VCaP (cell line): ENCODE data around the gene CFAP65.

ENCODE experiments used
- H3K27ac ChIP-seq: fragments of 450-650 bp; 2 replicates; pipeline ENCODE4 v1.5.1; 2017
- TF ChIP-seq, protein P1 (sequence below): fragments of 450-650 bp; conservative IDR thresholded peaks from 2 replicates; pipeline ENCODE4 v1.5.1; 2017; ENCODE audit warnings: mild to moderate bottlenecking, moderate library complexity

The CFAP65 gene

DNA sequence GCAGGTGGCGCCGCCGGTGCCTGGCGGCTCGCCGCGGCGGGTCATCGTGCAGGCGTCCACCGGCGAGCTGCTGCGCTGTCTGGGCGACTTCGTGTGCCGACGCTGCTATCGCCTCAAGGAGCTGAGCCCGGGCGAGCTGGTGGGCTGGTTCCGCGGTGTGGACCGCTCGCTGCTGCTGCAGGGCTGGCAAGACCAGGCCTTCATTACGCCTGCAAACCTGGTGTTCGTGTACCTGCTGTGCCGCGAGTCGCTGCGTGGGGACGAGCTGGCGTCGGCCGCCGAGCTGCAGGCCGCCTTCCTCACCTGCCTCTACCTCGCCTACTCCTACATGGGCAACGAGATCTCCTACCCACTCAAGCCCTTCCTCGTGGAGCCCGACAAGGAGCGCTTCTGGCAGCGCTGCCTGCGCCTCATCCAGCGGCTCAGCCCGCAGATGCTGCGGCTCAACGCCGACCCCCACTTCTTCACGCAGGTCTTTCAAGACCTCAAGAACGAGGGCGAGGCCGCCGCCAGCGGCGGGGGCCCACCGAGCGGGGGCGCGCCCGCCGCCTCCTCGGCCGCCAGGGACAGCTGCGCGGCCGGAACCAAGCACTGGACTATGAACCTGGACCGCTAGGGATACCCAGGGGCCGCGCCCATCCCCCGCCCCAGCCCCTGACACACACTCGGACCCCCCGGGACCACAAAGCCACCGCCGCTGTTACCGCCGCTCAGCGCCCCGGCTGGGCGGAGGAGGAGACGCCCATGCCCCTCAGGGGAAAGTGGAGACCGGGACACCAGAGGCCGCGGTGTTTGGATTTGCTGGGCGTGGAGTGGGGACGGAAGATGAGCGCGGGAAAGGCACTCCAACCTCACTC is 80.8 kb downstream of the CFAP65 start:
- TF ChIP-seq, protein P1, sequence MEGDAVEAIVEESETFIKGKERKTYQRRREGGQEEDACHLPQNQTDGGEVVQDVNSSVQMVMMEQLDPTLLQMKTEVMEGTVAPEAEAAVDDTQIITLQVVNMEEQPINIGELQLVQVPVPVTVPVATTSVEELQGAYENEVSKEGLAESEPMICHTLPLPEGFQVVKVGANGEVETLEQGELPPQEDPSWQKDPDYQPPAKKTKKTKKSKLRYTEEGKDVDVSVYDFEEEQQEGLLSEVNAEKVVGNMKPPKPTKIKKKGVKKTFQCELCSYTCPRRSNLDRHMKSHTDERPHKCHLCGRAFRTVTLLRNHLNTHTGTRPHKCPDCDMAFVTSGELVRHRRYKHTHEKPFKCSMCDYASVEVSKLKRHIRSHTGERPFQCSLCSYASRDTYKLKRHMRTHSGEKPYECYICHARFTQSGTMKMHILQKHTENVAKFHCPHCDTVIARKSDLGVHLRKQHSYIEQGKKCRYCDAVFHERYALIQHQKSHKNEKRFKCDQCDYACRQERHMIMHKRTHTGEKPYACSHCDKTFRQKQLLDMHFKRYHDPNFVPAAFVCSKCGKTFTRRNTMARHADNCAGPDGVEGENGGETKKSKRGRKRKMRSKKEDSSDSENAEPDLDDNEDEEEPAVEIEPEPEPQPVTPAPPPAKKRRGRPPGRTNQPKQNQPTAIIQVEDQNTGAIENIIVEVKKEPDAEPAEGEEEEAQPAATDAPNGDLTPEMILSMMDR: 0 out of 2 replicates have a peak, but pooled peaks have one; percentile 16
- H3K27ac ChIP-seq: peak overlapping the region; percentile 68; the same call in 1 of the 2 replicates

- H3K27ac ChIP-seq: peak overlapping the region; percentile 68; the same call in 1 of the 2 replicates
- TF ChIP-seq, protein P1: no peak
Observed at GRCh38 chr2:218959761-218960308, 81.5 kb downstream of the CFAP65 start.

GRCh38 chr2:218959141-218959731 is 82.1 kb downstream of the CFAP65 start, which contains the start of gene CDK5R2:
TSS of gene CDK5R2 (plus strand) at chr2:218959666. CDS start at chr2:218959821, 155 bp downstream.
- peak within 1 kb of the TSS; percentile 68; the same call in 1 of the 2 replicates for H3K27ac ChIP-seq
- TF ChIP-seq, protein P1: no peak

GRCh38 chr2:218958276-218958675 is 83.0 kb downstream of the CFAP65 start:
- TF ChIP-seq, protein P1: no peak
- no peak overlapping the region for H3K27ac ChIP-seq

DNA sequence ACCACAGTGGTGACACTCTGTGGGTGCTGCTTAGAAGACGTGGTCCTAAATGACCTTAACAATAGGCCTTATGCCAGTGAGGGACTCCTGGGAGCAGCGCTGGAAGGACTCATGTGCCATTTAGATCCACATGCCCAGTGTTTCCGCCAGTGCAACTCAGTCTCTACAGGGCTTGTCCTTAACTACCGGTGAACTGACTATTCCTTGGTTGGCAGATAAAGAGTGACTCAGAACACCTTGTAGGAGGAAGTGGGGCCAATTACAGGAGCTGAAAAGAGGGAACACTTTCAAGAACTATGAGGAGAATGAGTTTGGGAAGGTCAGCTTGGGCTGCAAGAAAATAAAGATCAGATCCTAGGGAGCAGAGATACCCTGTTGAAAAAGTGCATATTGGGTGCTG is 83.6 kb downstream of the CFAP65 start:
- TF ChIP-seq, protein P1: no peak
- no peak overlapping the region for H3K27ac ChIP-seq

GRCh38 chr2:218956039-218956438 is 85.3 kb downstream of the CFAP65 start:
- TF ChIP-seq, protein P1: no peak
- H3K27ac ChIP-seq: no peak overlapping the region
